Fibroblast of lung (primary cell): ENCODE data around the gene C19orf38.

Experiments used
- CTCF ChIP-seq, 2 donors: IDR thresholded peaks in 1 of 2; conservative IDR thresholded peaks in 1 of 2; 1 replicate in 1 of 2; 2 replicates in 1 of 2; pipeline ENCODE4 v1.5.1; 2011 to 2012; ENCODE audit warnings: low read length in 2 of 2, control low read depth in 1 of 2, inconsistent platforms in 1 of 2, low read depth in 1 of 2, mild to moderate bottlenecking in 1 of 2
- EZH2 ChIP-seq: IDR thresholded peaks from 2 replicates; pipeline ENCODE4 v1.5.1; 2012; ENCODE audit warnings: low read length, control low read depth, mild to moderate bottlenecking; ENCODE audit errors: missing control alignments

GRCh38 chr19:10852941-10853340 is 4.7 kb downstream of the C19orf38 start:
- TF ChIP-seq EZH2 (no peak), CTCF (conservative IDR thresholded peaks at IDR 0.05 in 1 of 2, IDR thresholded peaks at IDR 0.05 in 1 of 2; ENCODE audit: low read depth in 1 of 2, low read length in 2 of 2) (no peak)
